Loucy (cell line): ENCODE results near the gene CYSRT1.

Experiments used
- EZH2phosphoT487 ChIP-seq: fragments of 200-600 bp; IDR thresholded peaks from 2 replicates; pipeline ENCODE4 v1.6.1; 2018; ENCODE audit warnings: antibody characterized with exemption, mild to moderate bottlenecking, moderate library complexity, borderline replicate concordance
- TF ChIP-seq, protein P1 (sequence below): fragments of 200-600 bp; sonication (generic); conservative IDR thresholded peaks from 2 replicates; pipeline ENCODE4 v1.5.1; 2014; ENCODE audit warnings: mild to moderate bottlenecking, antibody characterized with exemption, low read length

DNA sequence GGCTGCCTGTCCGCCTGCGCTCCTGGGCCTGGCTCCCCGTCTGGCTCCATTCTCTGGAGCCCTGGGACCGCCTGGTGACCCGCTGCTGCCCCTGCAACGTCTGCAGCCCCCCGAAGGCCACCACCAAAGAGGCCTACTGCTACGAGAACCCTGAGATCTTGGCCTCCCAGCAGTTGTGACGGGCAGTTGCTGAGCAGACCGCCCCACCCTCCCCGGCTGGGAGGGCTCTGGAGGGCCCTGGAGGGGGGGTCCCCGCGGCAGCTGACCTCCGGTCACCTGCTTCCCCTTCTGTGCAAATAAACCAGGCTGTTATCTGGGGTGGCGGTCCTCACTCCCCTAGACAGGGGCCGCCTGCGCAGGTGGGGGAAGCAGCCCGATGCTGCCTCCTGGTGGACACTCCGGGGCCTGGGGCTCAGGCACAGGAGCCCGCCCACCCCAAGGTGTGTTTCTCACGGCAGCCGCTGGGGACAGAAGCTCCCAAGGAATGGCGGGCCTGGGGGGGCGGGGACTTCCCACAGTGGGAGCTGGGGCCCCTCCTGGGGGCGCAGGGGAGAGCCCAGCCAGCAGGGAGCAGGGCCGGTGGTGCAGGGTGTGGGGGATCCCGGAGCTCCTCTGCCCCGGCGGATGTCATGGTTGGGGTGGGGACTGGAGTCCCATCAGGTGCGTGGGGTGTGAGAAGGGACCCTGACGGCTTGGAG lies 11.4 kb downstream of the CYSRT1 start:
- TF ChIP-seq, protein P1, sequence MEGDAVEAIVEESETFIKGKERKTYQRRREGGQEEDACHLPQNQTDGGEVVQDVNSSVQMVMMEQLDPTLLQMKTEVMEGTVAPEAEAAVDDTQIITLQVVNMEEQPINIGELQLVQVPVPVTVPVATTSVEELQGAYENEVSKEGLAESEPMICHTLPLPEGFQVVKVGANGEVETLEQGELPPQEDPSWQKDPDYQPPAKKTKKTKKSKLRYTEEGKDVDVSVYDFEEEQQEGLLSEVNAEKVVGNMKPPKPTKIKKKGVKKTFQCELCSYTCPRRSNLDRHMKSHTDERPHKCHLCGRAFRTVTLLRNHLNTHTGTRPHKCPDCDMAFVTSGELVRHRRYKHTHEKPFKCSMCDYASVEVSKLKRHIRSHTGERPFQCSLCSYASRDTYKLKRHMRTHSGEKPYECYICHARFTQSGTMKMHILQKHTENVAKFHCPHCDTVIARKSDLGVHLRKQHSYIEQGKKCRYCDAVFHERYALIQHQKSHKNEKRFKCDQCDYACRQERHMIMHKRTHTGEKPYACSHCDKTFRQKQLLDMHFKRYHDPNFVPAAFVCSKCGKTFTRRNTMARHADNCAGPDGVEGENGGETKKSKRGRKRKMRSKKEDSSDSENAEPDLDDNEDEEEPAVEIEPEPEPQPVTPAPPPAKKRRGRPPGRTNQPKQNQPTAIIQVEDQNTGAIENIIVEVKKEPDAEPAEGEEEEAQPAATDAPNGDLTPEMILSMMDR: peak; percentile 96
- TF ChIP-seq EZH2phosphoT487: no peak
